T47D (cell line): Measurements from ENCODE around the gene CIBAR2.
"Not testable (repeated sequence)": the region's sequence is repeated elsewhere in the genome, so short reads cannot be mapped to it uniquely, and the experiment has no call there.

Experiments used
- DNase-seq, 2 experiments: peaks; one replicate each; pipeline versions ENCODE4 v3.0.0 to v3.0.0-alpha.2; 2011 to 2012; ENCODE audit warnings: low read depth in 1 of 2, low spot score in 1 of 2
- JUND ChIP-seq: IDR thresholded peaks from 2 replicates; pipeline ENCODE4 v1.6.1; 2012; ENCODE audit warnings: low read depth
- in situ Hi-C: cut with HindIII; loops from 2 replicates; pipeline ENCODE4 v1.10.0; 2016; ENCODE audit warnings: low sequenced_read_pairs, low pct_unique_long_range_greater_than_20kb

The CIBAR2 gene

DNA sequence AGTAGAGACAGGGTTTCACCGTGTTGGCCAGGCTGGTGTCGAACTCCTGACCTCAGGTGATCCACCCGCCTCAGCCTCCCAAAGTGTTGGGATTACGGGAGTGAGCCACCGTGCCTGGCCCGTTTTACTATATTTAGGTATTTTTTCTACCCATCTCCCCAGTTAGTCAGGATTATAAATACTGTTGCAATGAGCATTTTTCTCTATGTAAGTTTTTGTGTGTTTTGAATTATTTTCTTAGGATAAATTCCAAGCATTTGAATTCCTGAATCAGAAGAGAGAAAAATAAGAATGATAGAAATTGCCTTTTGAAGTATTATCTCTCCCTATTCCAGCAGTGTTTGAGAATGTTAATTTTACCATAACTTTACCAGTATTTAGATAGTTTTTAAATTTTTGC lies 48.1 kb downstream of the CIBAR2 start:
- no peak for DNase-seq
- in situ Hi-C loops = no loop called here
- TF ChIP-seq JUND = no peak

DNA sequence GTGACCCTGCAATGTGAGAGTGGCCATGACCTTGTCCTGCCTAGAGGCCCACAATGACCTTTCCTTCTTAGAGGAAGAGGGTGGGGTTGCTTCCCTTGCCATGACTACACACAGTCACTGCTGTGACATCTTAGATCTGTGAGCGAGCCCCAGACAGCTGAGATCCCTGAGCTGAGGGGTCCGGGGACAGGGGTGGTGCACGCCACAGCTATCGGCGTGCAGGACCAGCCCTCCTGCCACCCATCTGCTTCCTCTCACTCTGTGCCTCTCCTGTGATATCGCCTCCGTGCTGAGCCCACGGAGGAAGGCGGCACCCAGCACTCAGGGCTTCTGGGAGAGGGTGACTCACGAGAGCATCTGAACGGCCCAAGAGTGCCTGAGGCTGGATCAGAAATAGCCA lies 49.4 kb downstream of the CIBAR2 start:
- in situ Hi-C loops = no loop called here
- no peak for DNase-seq
- no peak for TF ChIP-seq JUND

DNA sequence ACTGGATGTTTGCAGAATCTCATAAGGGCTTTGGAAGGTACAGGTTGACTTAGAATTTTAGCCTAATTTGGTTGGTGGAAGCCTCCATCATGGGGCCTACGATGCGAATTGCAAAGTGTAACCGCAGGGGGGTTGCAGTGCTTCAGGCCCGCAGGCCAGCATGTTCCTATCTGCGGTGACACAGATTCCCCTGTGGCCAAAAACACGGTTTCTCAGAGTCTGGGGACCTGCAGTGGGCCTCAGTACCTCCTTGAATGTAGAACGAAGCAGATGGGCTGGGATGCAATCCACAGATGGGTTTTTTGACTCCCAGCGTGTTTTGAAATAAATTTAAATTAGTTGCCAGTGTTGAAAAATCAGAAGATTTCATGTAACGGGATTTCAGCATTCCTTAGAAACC lies 49.9 kb downstream of the CIBAR2 start:
- no peak for TF ChIP-seq JUND
- in situ Hi-C loops = no loop called here
- no peak for DNase-seq

DNA sequence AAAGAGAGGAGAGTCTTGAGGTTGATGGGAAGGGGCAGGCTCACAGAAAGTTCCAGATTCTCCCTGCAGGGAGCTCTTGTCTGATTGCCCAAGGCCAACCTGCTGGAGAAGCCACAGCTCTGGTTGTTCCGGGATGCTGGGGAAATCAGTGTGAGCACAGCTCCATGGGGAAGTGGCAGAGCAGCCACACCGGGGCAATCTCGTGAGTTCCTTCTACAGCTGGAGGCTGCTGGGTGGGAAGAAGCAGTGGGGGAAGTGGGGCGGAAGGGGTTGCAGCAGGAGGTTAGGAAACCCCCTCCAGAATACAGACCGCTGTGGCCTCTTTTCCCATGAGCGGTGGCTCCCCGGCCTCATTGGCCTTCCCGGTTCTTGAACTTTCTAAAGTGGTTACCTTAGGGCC lies 50.7 kb downstream of the CIBAR2 start:
- TF ChIP-seq JUND = no peak
- DNase-seq = no peak
- in situ Hi-C loops = no loop called here

DNA sequence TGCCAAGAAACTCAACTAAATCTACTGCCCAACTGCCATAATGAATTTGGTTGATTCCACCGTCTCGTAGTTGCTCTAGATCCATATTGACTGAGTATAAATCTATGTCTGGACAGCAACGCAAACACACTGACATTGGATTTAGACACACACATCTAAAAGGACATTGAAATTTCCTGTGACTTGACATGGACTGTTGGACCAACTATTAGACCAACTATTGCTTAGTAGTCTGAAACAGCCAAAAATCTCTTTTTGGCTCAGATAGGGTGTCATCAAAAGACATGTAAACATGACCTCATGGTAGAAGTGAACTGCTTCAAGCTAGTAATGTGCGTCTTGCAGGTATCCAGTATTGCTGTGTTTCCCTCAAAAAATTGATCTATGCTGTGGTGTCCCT lies 53.4 kb downstream of the CIBAR2 start:
- no peak for TF ChIP-seq JUND
- DNase-seq = no peak
- in situ Hi-C loops = no loop called here

DNA sequence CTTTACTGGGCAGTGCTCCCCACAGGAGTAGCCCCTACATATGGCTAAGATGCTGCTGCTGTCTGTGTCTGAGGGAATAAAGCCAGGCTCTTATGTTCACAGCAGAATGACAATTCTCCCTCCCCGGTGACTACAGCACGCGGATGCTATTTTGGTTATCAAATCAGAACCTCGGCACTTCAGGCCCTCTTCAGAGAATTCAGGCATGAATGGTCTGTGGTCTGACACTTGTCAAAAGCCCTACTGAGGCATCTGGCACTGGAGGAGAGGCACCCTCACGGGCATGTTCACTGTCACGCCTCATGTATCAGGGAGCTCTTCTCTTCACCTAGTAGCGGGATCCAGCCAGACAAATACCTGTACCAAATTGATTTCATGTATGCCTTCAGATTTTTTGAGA lies 54.3 kb downstream of the CIBAR2 start:
- in situ Hi-C loops = no loop called here
- DNase-seq = no peak
- no peak for TF ChIP-seq JUND

DNA sequence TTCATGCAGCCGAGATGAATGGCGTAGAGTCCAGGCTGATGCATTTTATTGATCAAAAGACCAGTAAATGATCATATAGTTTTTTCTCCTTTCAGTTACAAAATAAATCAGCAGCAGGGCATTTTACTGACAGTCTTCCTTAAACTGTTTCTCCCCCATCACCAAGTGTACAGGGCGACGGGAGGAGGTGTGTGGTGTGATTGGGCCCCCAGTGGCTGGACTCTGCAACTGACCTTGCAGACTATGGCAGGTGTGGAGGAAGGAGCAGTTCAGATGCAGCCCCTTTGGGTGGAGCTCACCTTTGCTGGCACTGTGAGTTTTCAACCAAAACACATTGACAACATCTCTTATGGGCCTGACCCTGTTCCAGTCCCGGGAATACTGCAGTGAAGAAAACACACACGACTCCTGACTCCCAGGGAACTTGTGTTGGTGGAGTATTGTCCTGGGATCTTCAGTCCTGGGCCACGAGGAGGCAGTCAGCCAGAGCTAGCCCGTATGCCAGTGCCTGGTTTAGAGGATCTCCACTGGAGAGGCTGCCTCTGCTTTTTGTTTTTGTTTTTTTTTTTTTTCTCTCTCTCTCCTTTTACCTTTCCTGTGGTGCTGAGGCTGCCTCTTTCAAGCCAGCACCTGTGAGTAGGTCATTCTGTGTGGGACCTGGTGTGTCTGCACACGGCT lies 54.9 kb downstream of the CIBAR2 start:
- in situ Hi-C loops = no loop called here
- DNase-seq = peak; percentile 62 to 66
- TF ChIP-seq JUND = no peak

DNA sequence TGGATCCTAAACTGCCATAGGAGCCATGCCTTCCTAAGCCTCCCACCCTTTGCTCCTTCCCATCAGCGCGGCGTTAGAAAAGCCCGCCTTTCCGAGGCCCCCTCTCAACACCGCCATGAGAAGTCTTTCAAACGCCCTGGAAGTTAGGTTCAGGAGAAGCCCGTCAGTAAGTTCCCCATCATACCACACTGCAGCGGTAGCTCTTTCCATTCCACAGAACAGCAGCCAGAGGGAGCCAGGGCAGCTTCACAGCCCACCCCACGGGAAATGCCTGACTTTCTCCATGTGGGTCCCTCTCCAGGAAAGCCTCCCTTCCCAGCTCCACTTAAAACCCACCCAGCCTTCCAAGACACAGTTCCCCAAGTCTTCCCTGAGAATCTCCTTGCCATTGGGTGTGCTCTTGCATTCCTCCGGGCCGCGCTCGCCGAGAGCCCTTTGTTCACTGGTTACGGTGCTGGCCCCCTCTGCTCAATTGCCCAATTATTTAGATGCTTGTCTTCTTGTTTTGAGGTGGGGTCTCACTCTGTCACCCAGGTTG lies 56.0 kb downstream of the CIBAR2 start:
- TF ChIP-seq JUND = no peak
- in situ Hi-C loops = no loop called here
- DNase-seq = no peak

DNA sequence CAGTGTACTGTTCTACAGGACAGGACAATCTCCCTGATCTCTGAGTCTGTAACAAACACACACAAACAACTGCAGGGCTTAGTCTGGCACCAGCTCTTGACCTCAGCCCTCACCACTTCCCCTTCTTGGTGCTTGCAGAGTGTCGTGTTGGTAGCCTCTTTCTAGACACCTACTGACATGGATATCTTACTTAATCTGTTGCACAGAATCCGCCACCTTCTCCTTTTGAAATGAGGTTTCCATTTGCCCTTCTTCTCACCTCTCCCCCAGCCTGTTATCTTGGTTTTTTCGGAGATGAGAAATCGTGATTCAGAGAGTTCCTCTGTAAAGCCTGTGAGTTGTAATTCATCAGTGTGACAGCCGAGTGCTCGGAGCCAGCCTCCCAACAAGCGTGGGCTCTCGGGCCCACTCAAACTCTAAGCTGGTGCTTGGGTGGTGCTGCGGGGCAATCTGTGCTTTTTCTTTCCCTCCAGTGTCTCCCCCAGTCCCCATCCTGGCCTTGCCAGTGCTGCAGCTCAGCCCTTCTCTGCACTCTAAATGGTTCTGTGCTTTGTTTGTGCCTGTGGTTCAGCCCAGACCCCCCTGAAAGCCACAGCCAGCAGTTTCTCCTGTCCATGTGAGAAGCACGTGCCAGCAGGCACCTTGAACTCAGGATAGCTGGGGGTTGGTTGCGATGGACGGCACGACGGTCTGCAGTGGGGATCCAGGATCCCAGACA lies 56.6 kb downstream of the CIBAR2 start:
- no peak for TF ChIP-seq JUND
- peak; percentile 40 to 82 for DNase-seq
- in situ Hi-C loops = no loop called here

DNA sequence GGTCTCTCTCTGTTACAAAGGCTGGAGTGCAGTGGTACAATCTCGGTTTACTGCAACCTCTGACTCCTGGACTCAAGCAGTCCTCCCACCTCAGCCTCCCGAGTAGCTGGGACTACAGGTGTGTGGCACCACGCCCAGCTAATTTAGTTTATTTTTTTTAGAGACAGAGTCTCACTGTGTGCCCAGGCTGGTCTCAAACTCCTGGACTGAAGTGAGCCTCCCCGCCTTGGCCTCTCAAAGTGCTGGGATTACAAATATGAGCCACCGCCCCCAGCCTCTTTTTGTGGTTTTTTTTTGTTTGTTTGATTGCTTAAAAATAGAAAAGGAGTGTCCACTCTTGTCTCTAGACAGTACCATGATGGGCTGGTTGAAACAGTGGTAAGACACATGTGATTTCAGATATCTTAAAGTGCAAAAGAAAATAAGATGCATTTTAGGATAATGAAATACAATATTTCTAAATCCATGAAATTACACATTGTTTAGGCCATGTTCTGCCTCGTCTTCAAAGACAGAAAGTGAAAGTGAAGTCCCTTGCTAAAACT lies 57.3 kb downstream of the CIBAR2 start:
- in situ Hi-C loops = no loop called here
- TF ChIP-seq JUND = no peak
- no peak for DNase-seq

DNA sequence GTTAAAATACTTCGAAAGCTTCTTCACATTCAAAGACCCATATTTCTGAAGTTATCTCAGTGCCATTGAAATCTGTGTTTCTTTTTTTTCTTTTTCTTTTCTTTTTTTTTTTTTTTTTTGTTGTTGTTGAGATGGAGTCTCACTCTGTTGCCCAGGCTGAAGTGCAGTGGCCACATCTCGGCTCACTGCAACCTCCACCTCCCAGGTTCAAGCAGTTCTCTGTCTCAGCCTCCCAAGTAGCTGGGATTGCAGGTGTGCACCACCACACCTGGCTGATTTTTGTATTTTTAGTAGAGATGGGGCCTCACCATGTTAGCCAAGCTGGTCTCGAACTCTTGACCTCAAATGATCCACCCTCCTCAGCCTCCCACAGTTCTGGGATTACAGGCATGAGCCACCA lies 58.0 kb downstream of the CIBAR2 start:
- DNase-seq, in situ Hi-C loops: not testable (repeated sequence)

DNA sequence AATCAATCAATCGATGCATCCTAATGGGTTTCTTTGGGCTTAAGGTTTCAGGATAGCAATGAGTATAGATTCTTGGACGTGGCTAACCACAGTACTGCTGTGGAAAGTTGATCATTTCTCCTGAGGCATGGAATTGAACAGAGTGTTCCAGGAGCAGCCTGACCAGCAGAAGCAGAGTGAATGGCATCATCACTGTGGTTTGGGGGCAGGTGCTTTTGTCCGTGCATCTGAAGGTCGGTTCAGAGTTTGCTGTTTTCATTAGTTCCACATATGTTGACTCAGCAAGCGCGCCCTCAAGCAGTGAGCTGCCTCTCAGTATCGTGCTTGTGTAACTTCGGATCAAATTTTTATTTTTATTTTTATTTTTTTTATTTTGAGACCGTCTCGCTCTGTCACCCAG lies 59.7 kb downstream of the CIBAR2 start:
- in situ Hi-C loops = no loop called here
- no peak for DNase-seq
- TF ChIP-seq JUND = no peak

DNA sequence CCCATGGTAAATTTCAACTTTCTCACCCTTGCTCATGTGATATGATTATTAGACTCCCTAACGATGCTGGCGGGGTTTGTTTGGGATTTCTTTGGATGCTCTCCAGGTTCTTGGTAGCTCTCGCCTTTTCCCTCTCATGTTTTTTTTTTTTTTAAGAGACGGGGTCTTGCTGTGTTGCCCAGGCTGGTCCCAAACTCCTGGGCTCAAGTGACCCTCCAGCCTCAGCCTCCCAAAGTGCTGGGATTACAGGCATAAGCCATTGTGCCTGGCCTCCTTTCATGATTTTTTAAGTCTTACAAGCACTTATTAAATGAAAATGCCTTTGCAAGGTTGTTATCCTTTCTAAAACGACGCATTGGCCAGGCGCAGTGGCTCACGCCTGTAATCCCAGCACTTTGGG lies 60.6 kb downstream of the CIBAR2 start:
- no peak for DNase-seq
- no peak for TF ChIP-seq JUND
- in situ Hi-C loops = no loop called here
